NOMO-1 (cell line): ENCODE measurements around the gene SYT8.

Experiments
- DNase-seq, 2 experiments: peaks; one replicate each; lab custom pipeline; 2025; ENCODE audit not compliant: unreplicated experiment in 2 of 2; lab: John Stamatoyannopoulos, UW

The SYT8 gene

GRCh38 chr11:1817511-1817910, 17.3 kb upstream of the SYT8 start:
- no peak for DNase-seq

- no peak for DNase-seq
These were observed 15.7 kb upstream of the SYT8 start for GRCh38 chr11:1819074-1819473.

GRCh38 chr11:1820463-1821325, 14.1 kb upstream of the SYT8 start:
- DNase-seq: no peak

- no peak for DNase-seq
These were observed 13.2 kb upstream of the SYT8 start for GRCh38 chr11:1821562-1821961.

- DNase-seq: no peak
These were observed 12.0 kb upstream of the SYT8 start for GRCh38 chr11:1822648-1823375.

- no peak for DNase-seq
These were observed 11.2 kb upstream of the SYT8 start for GRCh38 chr11:1823376-1824220.

GRCh38 chr11:1824221-1825038, 10.4 kb upstream of the SYT8 start:
- no peak for DNase-seq

- peak; percentile 39 for DNase-seq
These were observed 9.6 kb upstream of the SYT8 start for GRCh38 chr11:1825039-1825740.

- no peak for DNase-seq
These were observed 8.9 kb upstream of the SYT8 start for GRCh38 chr11:1825785-1826451.

GRCh38 chr11:1826552-1827094, 8.2 kb upstream of the SYT8 start:
- no peak for DNase-seq

GRCh38 chr11:1827095-1827813, 7.5 kb upstream of the SYT8 start:
- no peak for DNase-seq

- DNase-seq: no peak
These were observed 6.9 kb upstream of the SYT8 start for GRCh38 chr11:1827931-1828330.

- no peak for DNase-seq
These were observed 6.2 kb upstream of the SYT8 start for GRCh38 chr11:1828542-1828941.

GRCh38 chr11:1829039-1829820, 5.6 kb upstream of the SYT8 start:
- no peak for DNase-seq

GRCh38 chr11:1830004-1830321, 4.8 kb upstream of the SYT8 start:
- DNase-seq: no peak

- no peak for DNase-seq
These were observed 4.2 kb upstream of the SYT8 start for GRCh38 chr11:1830322-1831223.
